ENCODE measurements around the gene HIPK1. TPM values are rescaled to one million over a fixed set of nuclear protein-coding genes. Genes with fewer than 3 reads are reported as not detected.

Gene HIPK1
- total and polyA plus RNA-seq, 10 donors = 7.1 to 92.3 (median 75.5) TPM

GRCh38 chr1:113935176-113935575, 6.1 kb downstream of the HIPK1 start:
- H3K36me3 ChIP-seq = peaks cover 0 to under 1% (median 0%) of the 10 kb centered on the region in 6 donors
- peak overlapping the region in 4 of 8 donors; percentile 3 to 99 (median 44) for H3K27ac ChIP-seq
- intact Hi-C loops (cut with DNase I; ENCODE audit: low total_unique reads) = no loop called here
- 88 to 100% (median 98%) methylated on average over 1 of the region's 1 CpG for WGBS, 5 donors
- no peaks in the 10 kb centered on the region for H3K27me3 ChIP-seq (replicated peaks in 1 of 7)
- TF ChIP-seq POLR2A (IDR thresholded peaks at IDR 0.05) = no peak
- no peak for TF ChIP-seq CTCF (IDR thresholded peaks at IDR 0.05 in 8 of 11, conservative IDR thresholded peaks at IDR 0.05 in 3 of 11)
- no peak for TF ChIP-seq POLR2AphosphoS5 (IDR thresholded peaks at IDR 0.05)
- no peak overlapping the region for H3K4me3 ChIP-seq
- no peak for DNase-seq
- H3K4me1 ChIP-seq = peaks cover 46 to 100% (median 97%) of the 10 kb centered on the region in 6 donors
- H3K9me3 ChIP-seq = peaks cover 0 to 3% (median 0%) of the 10 kb centered on the region in 8 donors

GRCh38 chr1:113935970-113936369, 6.8 kb downstream of the HIPK1 start:
- no peak overlapping the region for H3K4me3 ChIP-seq
- DNase-seq = no peak

DNA sequence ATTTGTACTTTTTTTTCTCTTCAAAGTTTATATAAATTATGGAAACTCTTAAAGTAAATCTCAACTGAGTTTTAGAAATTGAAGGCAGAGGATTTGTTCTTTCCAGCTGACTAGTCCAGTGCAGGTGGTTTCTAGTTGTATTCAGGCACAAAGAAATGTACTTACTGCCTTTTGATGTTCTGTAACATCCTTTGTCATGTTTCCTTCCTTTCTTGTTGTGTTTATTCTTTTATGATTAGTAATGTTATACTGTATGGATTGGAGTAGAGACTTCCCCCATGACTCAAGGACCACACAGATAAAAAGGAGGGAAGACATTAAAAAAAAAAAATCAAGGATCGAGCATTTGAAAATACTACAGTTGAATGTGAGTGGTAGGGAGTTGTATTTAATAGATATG, 8.0 kb downstream of the HIPK1 start:
- TF ChIP-seq CTCF (IDR thresholded peaks at IDR 0.05 in 8 of 11, conservative IDR thresholded peaks at IDR 0.05 in 3 of 11) (no peak), POLR2AphosphoS5 (IDR thresholded peaks at IDR 0.05) (no peak), POLR2A (IDR thresholded peaks at IDR 0.05) (no peak)
- no peak for DNase-seq
- 54 to 70% (median 65%) methylated on average over 1 of the region's 1 CpG for WGBS, 5 donors
- H3K27ac ChIP-seq = peak overlapping the region in 4 of 8 donors; percentile 11 to 73 (median 54)
- H3K4me1 ChIP-seq = peaks cover 32 to 100% (median 91%) of the 10 kb centered on the region in 6 donors
- H3K36me3 ChIP-seq = peaks cover 0 to 20% (median 18%) of the 10 kb centered on the region in 6 donors
- no peaks in the 10 kb centered on the region for H3K27me3 ChIP-seq (replicated peaks in 1 of 7)
- intact Hi-C loops (cut with DNase I; ENCODE audit: low total_unique reads) = no loop called here
- peaks cover 0 to 3% (median 0%) of the 10 kb centered on the region in 8 donors for H3K9me3 ChIP-seq
- H3K4me3 ChIP-seq = no peak overlapping the region

More at GRCh38 chr1:113935970-113936369, 6.8 kb downstream of the HIPK1 start:
- Histone ChIP-seq H3K27me3 (replicated peaks in 1 of 7) (no peaks in the 10 kb centered on the region), H3K36me3 (peaks cover 0 to 8% (median 8%) of the 10 kb centered on the region in 6 donors), H3K27ac (peak overlapping the region in 4 of 8 donors; percentile 3 to 99 (median 44)), H3K9me3 (peaks cover 0 to 3% (median 0%) of the 10 kb centered on the region in 8 donors), H3K4me1 (peaks cover 42 to 100% (median 97%) of the 10 kb centered on the region in 6 donors)
- TF ChIP-seq POLR2A (IDR thresholded peaks at IDR 0.05) (no peak), POLR2AphosphoS5 (IDR thresholded peaks at IDR 0.05) (no peak), CTCF (IDR thresholded peaks at IDR 0.05 in 8 of 11, conservative IDR thresholded peaks at IDR 0.05 in 3 of 11) (no peak)
- WGBS, 5 donors = 54 to 79% (median 72%) methylated on average over 1 of the region's 1 CpG
- intact Hi-C loops (cut with DNase I; ENCODE audit: low total_unique reads) = no loop called here

- Histone ChIP-seq H3K9me3 (peaks cover 0 to 3% (median 0%) of the 10 kb centered on the region in 8 donors), H3K4me1 (peaks cover 26 to 100% (median 87%) of the 10 kb centered on the region in 6 donors), H3K27me3 (replicated peaks in 1 of 7) (no peaks in the 10 kb centered on the region), H3K27ac (peak overlapping the region in 3 of 8 donors; percentile 19 to 73 (median 43)), H3K4me3 (no peak overlapping the region), H3K36me3 (peaks cover 0 to 28% (median 19%) of the 10 kb centered on the region in 6 donors)
- no peak for DNase-seq
- intact Hi-C loops (cut with DNase I; ENCODE audit: low total_unique reads) = no loop called here
- TF ChIP-seq POLR2AphosphoS5 (IDR thresholded peaks at IDR 0.05) = no peak
- no peak for TF ChIP-seq CTCF (IDR thresholded peaks at IDR 0.05 in 8 of 11, conservative IDR thresholded peaks at IDR 0.05 in 3 of 11)
- no peak for TF ChIP-seq POLR2A (IDR thresholded peaks at IDR 0.05)
- 69 to 81% (median 73%) methylated on average over 5 of the region's 5 CpGs for WGBS, 5 donors
Measured at GRCh38 chr1:113938192-113938591, 9.1 kb downstream of the HIPK1 start.

Data from spleen (tissue), 11 donors.